GM12892 (cell line): ENCODE results near the gene ANXA2R.

ENCODE experiments used
- DNase-seq: peaks from one replicate; pipeline ENCODE4 v3.0.0; 2011; ENCODE audit not compliant: insufficient read length
- FAIRE-seq: peaks from 2 replicates; lab custom pipeline; 2011; peaks lifted over from hg19 to GRCh38; lab: Jason Lieb, UNC
- POLR2A ChIP-seq: IDR thresholded peaks from 2 replicates; pipeline ENCODE4 v1.6.1; 2011; ENCODE audit warnings: low read depth, low read length, control low read depth
- POLR2AphosphoS5 ChIP-seq: IDR thresholded peaks from 2 replicates; pipeline ENCODE4 v1.6.1; 2011; ENCODE audit warnings: low read depth, low read length, control low read depth
- TAF1 ChIP-seq: IDR thresholded peaks from 2 replicates; pipeline ENCODE4 v1.6.1; 2011; ENCODE audit warnings: low read depth, mild to moderate bottlenecking, control low read depth, low read length, borderline replicate concordance

The ANXA2R gene

GRCh38 chr5:43046474-43046873 lies 6.4 kb upstream of the ANXA2R start:
- DNase-seq (no peak), FAIRE-seq (no peak)
- TF ChIP-seq TAF1: no peak
- no peak for TF ChIP-seq POLR2AphosphoS5
- TF ChIP-seq POLR2A: no peak

- FAIRE-seq (no peak), DNase-seq (no peak)
- TF ChIP-seq POLR2AphosphoS5 (no peak), TAF1 (no peak), POLR2A (no peak)
Observed at GRCh38 chr5:43045236-43045635, 5.1 kb upstream of the ANXA2R start.

GRCh38 chr5:43044181-43044914 lies 4.2 kb upstream of the ANXA2R start:
- TF ChIP-seq POLR2AphosphoS5 (no peak), POLR2A (no peak), TAF1 (no peak)
- DNase-seq (no peak), FAIRE-seq (no peak)

GRCh38 chr5:43043400-43043756 lies 3.3 kb upstream of the ANXA2R start:
- TF ChIP-seq TAF1 (no peak), POLR2AphosphoS5 (no peak), POLR2A (no peak)
- DNase-seq (no peak), FAIRE-seq (no peak)

GRCh38 chr5:43042626-43043399 lies 2.7 kb upstream of the ANXA2R start:
- DNase-seq: no peak
- FAIRE-seq: peak; percentile 57

GRCh38 chr5:43042176-43042625 lies 2.1 kb upstream of the ANXA2R start:
- FAIRE-seq (peak; percentile 68), DNase-seq (peak; percentile 35)
- TF ChIP-seq TAF1: no peak; the same call in 1 of the 2 replicates
- no peak; the same call in 1 of the 2 replicates for TF ChIP-seq POLR2A
- no peak for TF ChIP-seq POLR2AphosphoS5

More at GRCh38 chr5:43042626-43043399, 2.7 kb upstream of the ANXA2R start:
- TF ChIP-seq TAF1 (no peak), POLR2A (no peak), POLR2AphosphoS5 (no peak)

- no peak for TF ChIP-seq TAF1
- no peak for TF ChIP-seq POLR2AphosphoS5
- no peak for TF ChIP-seq POLR2A
- FAIRE-seq: peak; percentile 46
- no peak for DNase-seq
Observed at GRCh38 chr5:43041669-43042175, 1.6 kb upstream of the ANXA2R start.

GRCh38 chr5:43041110-43041668 lies 1.1 kb upstream of the ANXA2R start:
- FAIRE-seq (no peak), DNase-seq (no peak)
- no peak for TF ChIP-seq TAF1
- no peak for TF ChIP-seq POLR2A
- no peak for TF ChIP-seq POLR2AphosphoS5

GRCh38 chr5:43039471-43040286 lies 440 bp downstream of the ANXA2R start:
- DNase-seq (no peak), FAIRE-seq (peak; percentile 66)
- TF ChIP-seq POLR2A (peak; percentile 23; the same call in 1 of the 2 replicates), TAF1 (no peak), POLR2AphosphoS5 (no peak)

- DNase-seq (no peak), FAIRE-seq (no peak)
- TF ChIP-seq POLR2AphosphoS5 (no peak), POLR2A (no peak), TAF1 (no peak)
Observed at GRCh38 chr5:43039152-43039470, 1.0 kb downstream of the ANXA2R start.
